NCI-H1417 (cell line): Measurements from ENCODE around the gene ARHGEF3.

ENCODE experiments used
- DNase-seq, 3 experiments: peaks; one replicate each; lab custom pipeline; 2025; lab: John Stamatoyannopoulos, UW

ARHGEF3 gene

DNA sequence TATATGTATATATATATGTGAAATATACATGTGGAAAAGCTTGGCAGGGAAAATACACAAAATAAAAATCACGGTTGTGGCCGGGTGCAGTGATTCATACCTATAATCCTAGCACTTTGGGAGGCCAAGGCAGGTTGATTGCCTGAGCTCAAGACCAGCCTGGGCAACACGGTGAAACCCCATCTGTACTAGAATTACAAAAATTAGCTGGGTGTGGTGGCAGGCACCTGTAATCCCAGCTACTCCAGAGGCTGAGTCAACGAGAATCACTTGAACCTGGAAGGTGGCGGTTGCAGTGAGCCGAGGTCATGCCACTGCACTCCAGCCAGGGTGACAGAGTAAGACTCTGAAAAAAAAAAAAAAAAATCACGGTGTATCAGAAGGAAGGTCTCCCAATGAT is 20.8 kb upstream of the ARHGEF3 start:
- DNase-seq = peak in 1 of 3 experiments; percentile 1

DNA sequence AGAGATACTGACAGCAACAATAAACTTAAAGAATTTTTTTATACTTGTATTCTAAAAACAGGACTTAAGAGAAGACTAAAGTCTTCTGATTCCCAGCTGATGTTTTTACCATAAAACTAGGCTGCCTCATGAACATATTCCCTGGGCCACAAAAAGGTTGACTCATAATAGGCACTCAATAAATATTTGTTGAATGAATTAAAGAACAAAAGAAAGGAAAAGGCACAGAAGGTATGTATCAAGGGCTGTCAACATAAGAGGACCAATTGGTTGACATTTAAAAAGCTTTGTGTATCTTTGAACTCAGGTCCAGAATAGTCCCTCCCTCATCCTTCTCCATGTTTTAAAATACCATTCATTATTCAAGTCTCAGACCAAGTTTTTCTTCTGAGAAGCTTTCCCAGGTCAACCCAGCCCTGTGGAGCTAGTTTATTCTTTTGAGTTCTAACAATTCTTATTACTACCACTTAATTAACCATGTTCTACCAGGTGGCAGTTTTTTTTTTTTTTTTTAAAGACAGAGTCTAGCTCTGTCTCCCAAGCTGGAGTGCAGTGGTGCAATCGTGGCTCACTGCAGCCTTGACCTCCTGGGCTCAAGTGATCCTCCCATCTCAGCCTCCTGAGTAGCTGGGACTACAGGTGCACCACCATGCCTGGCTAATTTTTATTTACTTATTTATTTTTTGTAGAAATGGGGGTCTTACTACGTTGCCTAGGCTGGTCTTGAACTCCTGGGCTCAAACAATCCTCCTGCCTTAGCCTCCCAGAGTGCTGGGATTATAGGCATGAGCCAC is 17.5 kb upstream of the ARHGEF3 start:
- DNase-seq = peak in 2 of 3 experiments; percentile 1 to 22

DNA sequence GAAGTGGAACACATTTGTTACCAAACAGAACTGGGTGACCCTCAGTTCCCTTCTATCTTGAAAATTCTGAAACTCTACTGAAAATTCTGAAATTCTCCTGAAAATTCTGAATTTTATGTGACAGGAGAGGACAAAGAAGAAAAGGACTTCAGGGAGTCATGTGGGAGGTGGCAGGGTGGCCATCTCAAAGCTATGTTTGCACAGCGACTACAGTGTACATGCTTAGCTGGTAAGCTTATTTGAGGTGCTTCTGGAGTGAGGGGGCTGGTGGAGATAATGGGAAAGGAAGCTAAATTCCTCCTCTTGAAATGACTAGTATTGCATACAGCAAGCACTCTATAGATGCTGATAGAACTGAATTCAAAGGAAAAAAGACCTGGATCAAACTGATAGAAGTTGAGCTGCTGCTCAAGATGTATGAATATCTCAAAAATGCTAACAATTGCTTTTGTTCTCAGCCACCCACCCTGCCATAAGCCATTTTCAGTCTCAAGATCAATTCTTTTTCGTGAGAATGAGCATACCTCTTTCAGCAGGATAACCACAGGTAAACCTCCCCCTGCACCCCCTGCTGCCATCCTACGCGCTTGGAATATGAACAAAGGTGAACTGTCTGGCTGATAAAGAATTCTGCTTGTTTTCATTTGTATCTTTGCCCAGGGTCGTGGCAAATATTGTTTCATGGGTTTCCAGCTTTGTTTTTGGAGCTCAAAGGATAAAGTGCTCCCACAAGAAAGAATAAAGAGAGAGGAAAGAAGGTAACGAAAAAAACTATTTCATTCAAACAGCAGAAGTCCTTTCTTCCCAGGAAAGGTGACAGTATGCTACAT is 16.6 kb upstream of the ARHGEF3 start:
- peak in 1 of 3 experiments; percentile 3 for DNase-seq

DNA sequence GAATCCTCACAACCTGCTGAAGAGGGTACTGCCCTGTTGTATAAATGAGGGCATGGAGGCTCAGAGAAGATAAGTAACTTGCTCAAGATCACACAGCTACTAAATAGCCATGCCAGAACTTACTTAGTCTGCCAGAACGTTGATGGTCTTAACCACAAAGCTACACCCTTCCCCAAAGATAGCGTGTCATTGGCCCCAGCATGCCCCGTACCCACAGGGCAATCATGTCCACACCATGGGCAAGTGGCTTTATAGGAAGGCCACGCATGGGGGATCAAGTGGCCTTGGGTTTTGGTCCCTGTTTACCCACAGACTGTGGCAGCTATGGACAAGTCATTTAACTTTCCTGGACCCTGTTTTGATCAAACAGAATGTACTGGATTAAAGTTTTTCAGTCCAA is 15.9 kb upstream of the ARHGEF3 start:
- no peak for DNase-seq

DNA sequence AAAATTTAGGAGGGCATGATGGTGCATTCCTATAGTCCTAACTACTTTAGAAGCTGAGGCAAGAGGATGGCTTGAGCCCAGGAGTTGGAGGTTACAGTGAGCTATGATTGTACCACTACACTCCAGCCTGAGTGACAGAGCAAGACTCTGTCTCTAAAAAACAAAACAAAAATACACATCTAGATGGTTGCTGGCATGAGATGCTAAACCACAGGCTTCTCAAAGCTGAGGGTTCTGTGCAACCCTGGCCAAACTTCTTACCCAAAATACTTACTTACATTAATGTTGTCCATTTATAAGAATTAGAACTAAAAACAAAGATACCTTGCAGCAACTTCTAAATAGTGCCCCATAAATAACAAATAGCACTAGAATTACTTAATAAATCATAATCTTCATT is 14.3 kb upstream of the ARHGEF3 start:
- no peak for DNase-seq

DNA sequence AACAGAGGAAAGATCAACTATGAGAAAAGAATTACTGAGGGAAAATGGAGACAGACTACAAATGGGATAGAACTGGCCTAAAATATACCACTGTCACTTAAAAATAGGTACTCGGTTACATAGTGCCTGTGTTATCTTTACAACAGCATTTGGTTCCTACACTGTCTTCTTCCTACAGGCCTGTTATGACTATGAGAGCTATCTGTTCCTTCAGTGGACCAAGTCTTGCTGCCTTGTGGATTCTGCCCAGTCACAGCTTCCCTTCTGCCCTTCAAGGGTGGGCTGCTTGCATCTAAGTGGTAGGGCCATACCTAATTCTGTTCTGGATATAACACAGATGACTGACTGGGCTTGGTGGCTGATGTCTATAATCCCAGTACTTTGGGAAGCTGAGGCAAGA is 13.8 kb upstream of the ARHGEF3 start:
- no peak for DNase-seq

DNA sequence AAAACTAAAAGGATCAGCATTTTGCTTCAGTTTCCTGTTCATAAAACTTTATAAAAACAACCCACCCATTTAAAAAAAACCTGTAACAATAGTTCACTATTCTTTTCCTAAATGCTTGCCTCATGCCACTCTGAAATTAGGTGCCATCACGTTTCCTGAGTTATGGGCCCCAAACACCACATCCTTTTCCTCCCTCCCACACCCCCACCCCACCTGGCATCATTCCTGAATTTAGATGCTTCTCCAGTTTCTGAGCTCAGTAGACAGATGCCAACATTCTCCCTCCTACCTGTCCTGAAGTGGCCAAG is 11.9 kb upstream of the ARHGEF3 start:
- no peak for DNase-seq

DNA sequence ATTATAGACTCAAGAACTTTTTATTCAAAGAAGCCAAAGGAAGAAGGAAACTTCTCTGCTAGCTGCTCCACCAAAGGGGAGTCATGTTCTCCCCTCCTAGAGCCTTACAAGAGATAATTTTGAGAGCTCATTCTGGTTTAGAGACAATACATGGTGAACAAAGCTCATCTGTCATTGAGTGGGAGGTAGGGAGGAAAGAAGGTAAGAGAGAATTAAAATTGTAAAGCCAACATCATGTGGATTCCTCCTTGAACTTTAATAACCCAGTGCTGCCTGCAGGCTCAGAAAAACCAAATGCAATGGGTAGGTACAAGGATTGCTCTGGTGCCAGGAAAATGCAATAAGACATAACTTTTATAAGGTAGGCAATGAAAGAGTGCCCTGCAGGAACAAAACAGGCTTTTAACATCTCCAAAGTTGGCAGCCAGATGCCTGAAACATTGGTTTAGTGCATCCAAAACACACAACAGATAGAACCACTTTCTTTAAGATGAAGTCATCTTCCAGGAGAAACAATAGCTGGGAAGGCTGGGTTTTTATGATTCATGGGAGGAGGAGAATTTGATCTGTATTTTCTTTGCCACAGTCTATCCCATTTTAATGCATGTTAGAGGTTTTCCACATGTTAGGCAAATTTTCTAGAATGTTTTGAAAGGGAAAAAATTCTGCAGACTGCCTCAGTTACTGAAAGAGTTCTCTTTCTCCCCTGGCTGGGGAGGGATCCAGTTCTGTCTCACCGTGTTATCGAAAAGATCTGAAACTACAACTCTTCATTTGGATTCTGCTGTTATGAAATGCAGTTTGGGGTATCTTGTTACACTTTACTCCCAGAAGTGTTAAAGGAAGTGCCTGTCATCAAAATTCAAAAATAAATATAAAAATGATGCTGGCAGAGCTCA is 11.3 kb upstream of the ARHGEF3 start:
- DNase-seq = no peak

DNA sequence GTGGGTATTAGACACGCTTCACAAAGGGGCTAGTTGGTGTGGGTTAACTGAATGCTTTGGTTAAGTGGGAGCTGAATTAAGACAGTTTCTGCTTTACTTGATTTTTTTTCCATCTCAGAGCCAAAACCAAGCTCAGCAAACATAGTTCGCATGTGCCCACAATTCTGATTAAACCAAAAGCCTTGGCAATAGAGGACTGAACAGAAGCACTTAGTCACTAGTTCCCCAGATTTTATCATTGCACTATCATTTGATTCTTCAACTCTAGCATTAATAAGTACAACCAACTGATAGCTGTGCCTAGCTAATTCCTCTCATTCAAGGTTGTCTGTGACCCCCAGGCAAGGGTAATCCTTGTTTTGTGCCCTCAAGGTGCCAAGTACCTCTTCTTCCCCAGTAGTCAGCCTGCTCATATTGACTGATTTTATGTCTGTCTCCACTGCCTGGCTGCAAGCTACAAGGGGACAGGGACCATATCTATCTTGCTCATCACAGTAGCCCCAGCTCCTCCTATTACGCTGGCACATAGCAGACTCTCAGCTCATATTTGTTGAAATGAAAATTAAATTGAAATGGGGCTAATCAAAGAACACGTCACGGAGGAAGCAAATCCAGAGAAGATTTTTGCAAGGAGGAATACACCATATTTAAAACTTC is 9.9 kb upstream of the ARHGEF3 start:
- DNase-seq = peak in 2 of 3 experiments; percentile 23

DNA sequence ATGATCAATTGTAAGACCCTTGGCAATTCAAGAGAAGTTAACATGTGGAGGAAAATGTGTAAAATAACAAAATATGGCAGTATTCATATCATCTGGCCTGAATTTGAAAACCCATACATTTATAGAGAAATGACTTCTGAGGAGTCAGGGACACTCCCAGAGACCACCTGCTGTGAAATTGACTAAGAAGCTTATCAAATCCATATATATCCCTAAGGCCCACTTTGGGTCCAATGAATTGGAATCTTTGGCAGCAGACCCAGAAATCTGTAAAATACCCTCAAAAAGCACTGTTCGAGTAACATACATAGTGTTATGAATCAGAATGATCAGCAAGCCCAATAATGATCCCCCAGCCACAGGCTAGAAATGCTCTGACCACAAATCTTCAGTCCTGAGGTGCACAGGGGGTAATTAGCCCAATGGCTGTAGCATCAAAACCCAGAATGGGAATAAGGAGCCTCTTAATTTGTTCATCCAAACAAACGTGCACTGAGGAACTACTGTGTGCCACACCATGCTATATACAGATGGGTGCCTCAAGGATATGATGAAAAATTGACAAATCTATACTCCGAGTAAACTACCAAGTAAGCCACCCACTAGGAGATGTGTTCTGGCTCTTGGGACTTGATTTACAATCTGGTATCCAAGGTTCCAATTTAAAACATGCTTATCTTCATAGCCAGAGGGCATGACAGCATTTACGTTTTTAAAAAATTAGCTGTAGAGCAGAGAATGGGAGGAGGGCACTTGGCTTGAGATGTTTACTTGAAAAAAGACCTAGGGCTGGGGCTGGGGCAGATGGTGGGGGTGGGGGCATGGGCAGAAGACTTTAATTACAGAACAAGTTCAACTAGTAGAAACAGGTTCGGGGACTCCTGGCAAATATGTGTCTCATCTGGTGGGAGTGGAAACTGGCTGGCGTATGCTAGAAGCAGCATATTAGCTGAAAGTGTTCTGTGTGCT is 9.1 kb upstream of the ARHGEF3 start:
- peak in 2 of 3 experiments; percentile 25 to 69 for DNase-seq

DNA sequence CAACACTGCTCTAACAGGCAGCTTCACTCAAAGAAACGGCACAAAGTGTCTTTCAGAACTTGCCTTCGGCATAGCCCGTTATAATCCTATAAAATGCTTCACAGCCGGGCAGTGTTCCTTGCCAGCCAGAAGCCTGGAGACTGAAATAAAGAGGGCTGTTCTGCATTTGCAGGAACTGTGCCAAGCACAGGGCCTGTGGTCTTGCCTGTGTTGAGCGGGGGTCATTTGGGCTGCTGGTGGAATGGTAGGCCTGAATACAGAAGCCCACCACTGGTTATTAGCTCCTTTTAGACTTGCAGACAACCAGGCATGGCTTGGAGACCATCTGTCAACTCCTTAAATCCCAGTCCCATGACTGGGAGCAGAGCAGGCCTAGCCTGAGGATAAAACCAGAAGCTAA is 4.7 kb upstream of the ARHGEF3 start:
- no peak for DNase-seq

DNA sequence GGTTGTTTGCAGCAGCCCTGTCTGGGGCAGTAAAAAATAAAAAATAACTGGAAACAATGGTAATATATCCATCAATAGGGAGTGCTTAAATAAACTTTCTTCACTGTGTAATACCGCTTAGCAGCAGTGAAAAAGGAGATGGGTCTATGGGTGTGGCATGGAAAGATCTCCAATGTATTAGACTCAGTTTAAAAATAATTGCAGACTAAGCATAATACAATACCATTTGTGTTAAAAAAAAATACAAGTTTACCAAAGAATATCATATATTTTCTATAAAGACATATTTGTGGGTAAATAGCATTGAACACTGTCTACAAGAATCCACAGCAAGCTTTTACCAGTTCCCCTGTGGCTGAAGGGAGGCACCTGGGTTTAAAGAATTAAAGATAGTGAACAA is 1.0 kb upstream of the ARHGEF3 start:
- DNase-seq = no peak

DNA sequence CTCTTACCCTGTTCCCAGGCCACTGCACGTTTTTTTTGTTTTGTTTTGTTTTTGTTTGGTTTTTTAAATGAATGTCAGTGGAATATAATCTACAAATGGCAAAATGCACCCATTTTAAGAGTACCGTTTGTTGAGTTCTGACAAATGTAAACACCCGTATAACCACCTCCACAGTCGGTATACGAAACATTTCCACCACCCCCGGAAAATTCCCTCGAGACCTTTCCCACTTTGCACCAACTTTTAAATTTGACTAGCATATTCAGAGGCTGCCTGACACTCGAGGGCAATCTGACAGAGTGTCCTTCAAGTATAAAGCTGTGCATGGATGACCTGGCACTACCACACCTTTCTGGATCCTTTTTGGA is 613 bp upstream of the ARHGEF3 start:
- DNase-seq = no peak

DNA sequence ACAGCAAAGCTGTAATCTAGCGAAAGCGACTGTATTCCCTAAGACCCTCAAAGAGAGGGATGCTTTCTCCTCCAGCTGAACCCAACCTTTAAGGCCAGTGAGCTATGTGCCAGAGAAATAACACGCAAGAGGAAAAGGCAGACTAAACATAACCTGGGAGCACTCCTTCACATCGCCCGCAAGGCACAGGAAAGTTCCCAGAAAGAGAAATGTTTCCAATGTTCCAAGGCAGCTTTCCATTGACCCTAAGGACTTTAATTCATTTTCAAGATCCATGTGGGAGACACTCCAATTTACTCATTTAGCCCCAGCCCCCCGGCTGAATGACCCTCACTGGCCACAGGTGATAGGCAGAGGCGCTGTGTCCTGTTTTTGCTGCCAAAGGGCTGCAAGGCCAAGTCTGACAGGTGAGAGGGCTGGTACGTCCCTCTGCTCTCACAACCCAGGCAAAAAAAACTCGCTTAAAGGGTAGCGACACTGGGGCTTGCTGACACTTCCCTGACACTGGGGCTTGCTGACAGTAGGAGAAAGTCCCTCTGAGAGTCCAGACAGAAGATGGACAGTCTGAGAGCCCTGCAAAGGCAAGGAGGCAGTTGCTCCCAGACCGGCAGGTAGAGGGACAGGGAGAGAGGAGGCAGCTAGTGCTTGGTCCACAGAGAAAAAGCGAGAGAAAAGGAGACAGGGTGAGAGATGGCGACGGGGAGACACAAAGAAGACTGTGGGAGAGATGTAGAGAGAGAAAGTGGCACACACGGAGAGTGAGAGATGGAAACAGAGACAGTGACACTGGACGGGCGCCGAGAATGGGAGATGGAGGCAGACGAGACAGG is 702 bp downstream of the ARHGEF3 start:
- DNase-seq = no peak

DNA sequence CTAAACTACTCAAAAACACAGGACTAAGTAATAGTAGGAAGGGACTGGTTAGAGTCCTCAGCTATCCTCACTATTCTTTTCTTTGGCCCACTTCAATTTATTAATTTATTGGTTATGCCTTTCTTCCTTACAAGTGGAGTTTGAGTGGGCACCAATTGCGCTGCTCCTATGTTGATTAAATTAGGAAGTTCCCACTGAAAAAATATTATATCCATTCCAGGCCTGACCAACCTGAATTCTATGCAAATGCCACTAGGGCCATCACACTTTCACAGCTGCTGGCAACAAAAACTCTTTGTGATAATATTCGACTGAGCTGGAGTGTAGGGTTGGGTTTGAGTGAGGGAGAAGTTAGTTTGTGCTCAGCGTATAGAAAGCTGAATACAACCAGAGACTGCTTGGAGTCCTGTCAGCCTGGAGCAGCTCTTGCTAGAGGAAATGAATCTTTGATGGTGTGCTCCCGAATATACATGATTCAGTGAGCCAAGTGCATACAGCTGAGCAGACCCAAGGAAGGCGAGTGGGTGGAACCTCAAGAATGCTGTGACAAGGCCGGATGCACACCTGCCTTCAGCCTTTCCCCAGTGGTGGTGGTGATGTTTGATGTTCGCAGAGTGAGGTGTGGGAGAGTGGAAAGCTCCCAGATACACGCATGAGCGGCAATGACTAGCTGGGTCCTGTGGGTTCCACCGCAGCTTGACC is 1.5 kb downstream of the ARHGEF3 start:
- peak in 1 of 3 experiments; percentile 21 for DNase-seq

DNA sequence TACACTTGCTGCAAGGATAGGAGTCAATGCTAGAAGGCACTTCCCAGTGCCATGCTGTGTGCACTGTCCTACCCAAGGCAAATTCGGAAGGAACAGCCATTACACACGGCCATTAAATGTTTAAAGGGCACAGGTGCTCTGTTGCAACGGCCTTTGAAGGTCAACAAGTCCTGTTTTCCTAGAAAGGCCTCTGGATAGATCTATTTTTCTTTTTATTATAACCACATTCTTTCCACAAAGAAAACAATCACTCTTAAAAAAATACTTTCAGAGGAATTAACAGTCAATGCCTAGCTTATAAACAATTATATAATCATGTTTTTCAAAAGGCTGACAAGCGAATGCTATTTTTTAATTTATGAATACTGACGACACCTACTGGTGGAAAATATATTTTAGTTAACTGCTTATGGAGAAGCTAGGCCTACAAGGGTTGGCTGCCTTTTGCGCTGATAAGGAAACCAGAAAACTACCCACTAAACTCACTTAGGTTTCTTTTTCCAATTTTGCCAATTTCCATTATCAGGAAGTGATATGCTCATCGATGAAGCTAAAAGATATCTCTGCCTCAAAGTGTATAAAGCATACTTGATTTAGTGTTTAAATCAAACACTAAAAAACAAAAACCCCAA is 2.4 kb downstream of the ARHGEF3 start:
- peak; percentile 34 to 78 (median 71) for DNase-seq

DNA sequence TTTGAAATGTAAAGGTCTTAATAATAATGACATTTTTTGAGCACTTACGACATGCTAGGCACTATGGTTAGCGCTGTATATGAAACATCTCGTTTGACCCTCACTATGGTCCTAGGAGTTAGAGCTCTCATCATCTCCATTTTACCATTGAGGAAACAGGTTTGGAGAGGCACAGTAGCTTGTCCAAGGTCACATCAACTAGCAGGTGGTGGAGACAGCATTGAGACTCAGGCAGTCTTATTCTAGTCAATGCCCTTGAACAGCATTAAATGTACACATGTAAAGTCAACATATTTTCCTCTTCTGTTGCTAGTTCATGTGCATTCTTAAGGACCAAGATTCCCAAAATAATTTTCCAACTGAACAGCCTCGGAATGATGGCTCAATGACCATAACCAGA is 4.8 kb downstream of the ARHGEF3 start:
- no peak for DNase-seq

DNA sequence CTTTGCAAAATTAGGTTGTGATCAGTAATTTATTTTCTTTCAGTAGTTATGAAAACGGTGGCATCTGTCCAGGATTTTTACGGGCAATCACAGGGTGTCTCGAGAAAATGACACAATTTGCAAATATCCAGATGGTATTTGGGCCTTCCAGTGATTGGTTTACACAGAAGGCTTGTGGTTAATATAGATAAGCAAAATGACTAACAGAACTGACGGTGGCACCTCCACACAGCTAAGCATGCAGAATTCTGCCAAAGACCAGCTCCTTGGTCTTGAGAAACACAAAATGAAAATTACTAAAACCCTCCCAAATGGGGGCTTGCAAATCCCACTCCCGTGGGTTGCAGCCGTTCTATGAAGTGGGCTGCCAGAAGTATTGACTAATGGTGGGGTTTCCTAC is 5.5 kb downstream of the ARHGEF3 start:
- DNase-seq = no peak

DNA sequence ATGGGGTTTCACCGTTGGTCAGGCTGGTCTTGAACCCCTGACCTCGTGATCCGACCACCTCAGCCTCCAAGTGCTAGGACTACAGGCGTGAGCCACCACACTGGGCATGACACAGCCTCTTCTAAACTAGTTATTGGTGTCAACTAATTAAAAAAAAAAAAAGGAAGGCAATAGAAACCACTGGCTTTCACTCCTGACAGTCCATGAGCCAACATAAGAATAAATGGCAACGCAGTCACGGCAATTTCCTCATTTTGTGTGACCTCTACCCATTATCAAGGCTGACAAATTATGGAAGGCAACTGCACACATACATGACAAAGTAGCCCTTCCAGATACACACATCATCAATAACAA is 5.9 kb downstream of the ARHGEF3 start:
- no peak for DNase-seq
